ENCODE data around the gene PIH1D2. TPM values are rescaled to one million over a fixed set of nuclear protein-coding genes. Genes with fewer than 3 reads are reported as not detected.

The PIH1D2 gene
- total and polyA plus RNA-seq, 10 of the 15 experiments (the other 5 are each of a cell fraction or from before 2014, with no cell fraction given) = 0.51 to 3.0 (median 1.5) TPM

- in situ Hi-C loops (cut with MboI) (no loop called here), intact Hi-C loops (cut with micrococcal nuclease; ENCODE audit: unreplicated experiment) (loop anchor here (1.0 to 2.0 kb wide), 2 partner anchors 50 to 61 kb away; partner anchors contain the start of genes NKAPD1, PIH1D2, SDHD and TIMM8B)
- ChIA-PET POLR2A (no interaction called here), SMC1A (ENCODE audit: uncharacterized antibody, unreplicated experiment) (interaction anchor here (0.6 to 1.4 kb wide), 5 partner anchors 9 to 24 kb away, joined by 3 to 6 read pairs (median 3); no protein-coding TSS in a partner anchor), CTCF (interaction anchor here (0.7 to 0.9 kb wide), 3 partner anchors 18 to 98 kb away, joined by 3 to 4 read pairs (median 3); no protein-coding TSS in a partner anchor), RAD21 (ENCODE audit: unreplicated experiment) (interaction anchor here (0.6 to 0.9 kb wide), 3 partner anchors 9 to 93 kb away, joined by 3 to 4 read pairs (median 3); no protein-coding TSS in a partner anchor)
- peak within 1 kb of the TSS; percentile 92 for H3K4me2 ChIP-seq (ENCODE audit: control insufficient read depth, insufficient read depth)
- H2AFZ ChIP-seq (ENCODE audit: control insufficient read depth, low read depth, low read length) = peak within 1 kb of the TSS; percentile 90
- FAIRE-seq (no peak), ATAC-seq (peak; percentile 90), DNase-seq (ENCODE audit: low read depth, low spot score) (peak; percentile 78)
- peaks cover 15% of the 10 kb centered on the region for H3K79me2 ChIP-seq (ENCODE audit: control insufficient read depth, insufficient read depth, low read length)
- H3K9ac ChIP-seq (ENCODE audit: control insufficient read depth, insufficient read depth, low read length) = peak within 1 kb of the TSS; percentile 84
- H3K4me1 ChIP-seq (ENCODE audit: control insufficient read depth, insufficient read depth, low read length) = peaks cover 9% of the 10 kb centered on the region
- peaks cover 0 to 1% of the 10 kb centered on the region in 2 experiments; a peak in 3 of 4 replicates for H3K36me3 ChIP-seq (ENCODE audit: control insufficient read depth in 2 of 2, insufficient read depth in 2 of 2, low read length in 1 of 2)
- H3K27me3 ChIP-seq (replicated peaks in 1 of 2; ENCODE audit: control insufficient read depth in 2 of 2, insufficient read depth in 2 of 2, low read length in 1 of 2) = no peaks in the 10 kb centered on the region
- peak within 1 kb of the TSS; percentile 74 for H3K4me3 ChIP-seq
- H3K27ac ChIP-seq (ENCODE audit: control insufficient read depth, insufficient read depth) = peak within 1 kb of the TSS; percentile 89
- no peaks in the 10 kb centered on the region for H3K9me3 ChIP-seq (replicated peaks; ENCODE audit: control insufficient read depth, insufficient read depth, low read length)
- H4K20me1 ChIP-seq (ENCODE audit: control insufficient read depth, insufficient read depth) = no peaks in the 10 kb centered on the region
- WGBS (ENCODE audit: insufficient coverage, insufficient replicate concordance, low lambda C conversion rate, missing lambda C conversion rate) = 2% methylated on average over 51 of the region's 71 CpGs
- BruUV-seq (replicated peaks) = no TSS peak
- TF ChIP-seq FOXK2 (IDR thresholded peaks at IDR 0.05) (no peak), HDAC2 (IDR thresholded peaks at IDR 0.05) (no peak), GATAD2B (conservative IDR thresholded peaks at IDR 0.05; ENCODE audit: low read depth) (peak; percentile 74), SREBF1 (IDR thresholded peaks at IDR 0.05; ENCODE audit: low read length) (no peak), PAX5 (IDR thresholded peaks at IDR 0.05; ENCODE audit: borderline replicate concordance, low read depth, low read length) (peak; percentile 35; the same call in 1 of the 2 replicates), STAT1 (conservative IDR thresholded peaks at IDR 0.05) (0 out of 2 replicates have a peak, but pooled peaks have one; percentile 55), WRNIP1 (IDR thresholded peaks at IDR 0.05; ENCODE audit: borderline replicate concordance, low read depth, low read length) (no peak), SPI1 (IDR thresholded peaks at IDR 0.05; ENCODE audit: borderline replicate concordance, insufficient read depth, low read depth, low read length) (no peak), IKZF2 (IDR thresholded peaks at IDR 0.05) (peak; percentile 68 to 73; a peak in 3 of 4 replicates), ATF2 (IDR thresholded peaks at IDR 0.05; ENCODE audit: low read length) (no peak), RBBP5 (conservative IDR thresholded peaks at IDR 0.05) (no peak), HCFC1 (IDR thresholded peaks at IDR 0.05; ENCODE audit: low read length) (peak; percentile 42; the same call in 1 of the 2 replicates), ZNF384 (IDR thresholded peaks at IDR 0.05; ENCODE audit: borderline replicate concordance, low read depth, low read length) (no peak), SREBF2 (IDR thresholded peaks at IDR 0.05; ENCODE audit: low read length) (no peak), CHD4 (IDR thresholded peaks at IDR 0.05) (no peak), MYB (IDR thresholded peaks at IDR 0.05; ENCODE audit: borderline replicate concordance, low read depth, low read length) (no peak), NR2F1 (conservative IDR thresholded peaks at IDR 0.05) (peak; percentile 79), NR2C1 (IDR thresholded peaks at IDR 0.05) (peak; percentile 76), BCL11A (IDR thresholded peaks at IDR 0.05; ENCODE audit: low read depth, low read length) (no peak), NFIC (IDR thresholded peaks at IDR 0.05; ENCODE audit: low read depth, low read length) (0 out of 2 replicates have a peak, but pooled peaks have one; percentile 8), CBX5 (IDR thresholded peaks at IDR 0.05; ENCODE audit: low read depth) (no peak), CHD1 (IDR thresholded peaks at IDR 0.05; ENCODE audit: low read depth, low read length) (0 out of 2 replicates have a peak, but pooled peaks have one; percentile 30), RAD51 (IDR thresholded peaks at IDR 0.05) (no peak), HDGF (IDR thresholded peaks at IDR 0.05) (no peak; the same call in none of the 2 replicates)
These were observed 48.8 kb downstream of the PIH1D2 start, which contains the start of gene DLAT for GRCh38 chr11:112024773-112025678. Gene DLAT, plus strand, starts transcription at chr11:112025408. Its CDS starts 65 bp downstream, at chr11:112025473.

Measured in GM12878 (cell line).